Brain microvascular endothelial cell (primary cell): Measurements from ENCODE around the gene CRYBB2.

Experiments
- DNase-seq: peaks from one replicate; pipeline ENCODE4 v3.0.0-alpha.2; 2020
- H3K27ac ChIP-seq: fragments of 250-450 bp; sonication (Bioruptor Pico); 2 replicates; pipeline ENCODE4 v1.5.1; 2020; ENCODE audit warnings: mild to moderate bottlenecking, moderate library complexity
- H3K27me3 ChIP-seq: fragments of 250-450 bp; sonication (Bioruptor Pico); replicated peaks from 2 replicates; pipeline ENCODE4 v1.5.1; 2020; ENCODE audit warnings: mild to moderate bottlenecking
- H3K36me3 ChIP-seq: fragments of 250-450 bp; sonication (Bioruptor Pico); replicated peaks from 2 replicates; pipeline ENCODE4 v1.5.1; 2020; ENCODE audit warnings: mild to moderate bottlenecking
- H3K4me3 ChIP-seq: 2 replicates; pipeline ENCODE4 v1.5.1; 2011; ENCODE audit warnings: low read depth, mild to moderate bottlenecking, control low read depth, low read length, moderate library complexity
- in situ Hi-C: cut with HindIII; loops from 2 replicates; pipeline ENCODE4 v1.10.0; 2017; ENCODE audit warnings: low sequenced_read_pairs, low pct_ligation_motif_present
- TF ChIP-seq, protein P1 (sequence below): IDR thresholded peaks from 2 replicates; pipeline ENCODE4 v1.5.1; 2011; ENCODE audit warnings: low read depth, mild to moderate bottlenecking, moderate library complexity, low read length, control low read depth, inconsistent platforms; ENCODE audit errors: missing control alignments

Gene CRYBB2, protein sequence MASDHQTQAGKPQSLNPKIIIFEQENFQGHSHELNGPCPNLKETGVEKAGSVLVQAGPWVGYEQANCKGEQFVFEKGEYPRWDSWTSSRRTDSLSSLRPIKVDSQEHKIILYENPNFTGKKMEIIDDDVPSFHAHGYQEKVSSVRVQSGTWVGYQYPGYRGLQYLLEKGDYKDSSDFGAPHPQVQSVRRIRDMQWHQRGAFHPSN

DNA sequence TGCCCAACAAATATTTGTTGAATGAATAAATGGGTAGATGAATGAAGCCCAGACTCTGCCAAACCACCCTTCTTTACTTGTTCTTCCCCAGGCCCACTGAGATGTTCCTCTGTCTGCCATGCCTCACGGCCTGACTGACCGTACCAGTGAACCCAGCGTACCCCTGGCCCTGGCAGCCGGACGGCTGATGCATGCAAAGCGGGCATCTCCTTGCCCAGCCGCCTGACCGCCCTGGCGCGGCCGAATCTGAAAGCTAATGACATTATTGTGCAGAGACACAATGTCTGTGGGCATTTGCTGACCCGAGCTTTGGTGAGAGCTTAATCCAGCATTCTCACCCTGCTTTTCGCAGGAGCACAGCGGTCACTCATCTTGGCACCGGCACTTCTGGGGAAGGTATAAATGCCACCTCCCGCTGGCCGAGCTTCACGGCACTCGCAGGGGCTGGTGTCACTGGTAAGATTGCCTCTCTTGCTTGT lies at the start of gene CRYBB2:
Gene CRYBB2 (plus strand): TSS at position 429 of the 479 bp plus-strand sequence. CDS start 1,791 bp downstream, outside the sequence.
- H3K36me3 ChIP-seq: no peaks in the 10 kb centered on the region
- H3K4me3 ChIP-seq: no peak within 1 kb of the TSS
- in situ Hi-C loops: no loop called here
- DNase-seq: no peak
- H3K27me3 ChIP-seq: no peaks in the 10 kb centered on the region
- TF ChIP-seq, protein P1, sequence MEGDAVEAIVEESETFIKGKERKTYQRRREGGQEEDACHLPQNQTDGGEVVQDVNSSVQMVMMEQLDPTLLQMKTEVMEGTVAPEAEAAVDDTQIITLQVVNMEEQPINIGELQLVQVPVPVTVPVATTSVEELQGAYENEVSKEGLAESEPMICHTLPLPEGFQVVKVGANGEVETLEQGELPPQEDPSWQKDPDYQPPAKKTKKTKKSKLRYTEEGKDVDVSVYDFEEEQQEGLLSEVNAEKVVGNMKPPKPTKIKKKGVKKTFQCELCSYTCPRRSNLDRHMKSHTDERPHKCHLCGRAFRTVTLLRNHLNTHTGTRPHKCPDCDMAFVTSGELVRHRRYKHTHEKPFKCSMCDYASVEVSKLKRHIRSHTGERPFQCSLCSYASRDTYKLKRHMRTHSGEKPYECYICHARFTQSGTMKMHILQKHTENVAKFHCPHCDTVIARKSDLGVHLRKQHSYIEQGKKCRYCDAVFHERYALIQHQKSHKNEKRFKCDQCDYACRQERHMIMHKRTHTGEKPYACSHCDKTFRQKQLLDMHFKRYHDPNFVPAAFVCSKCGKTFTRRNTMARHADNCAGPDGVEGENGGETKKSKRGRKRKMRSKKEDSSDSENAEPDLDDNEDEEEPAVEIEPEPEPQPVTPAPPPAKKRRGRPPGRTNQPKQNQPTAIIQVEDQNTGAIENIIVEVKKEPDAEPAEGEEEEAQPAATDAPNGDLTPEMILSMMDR: no peak
- no peak within 1 kb of the TSS for H3K27ac ChIP-seq

DNA sequence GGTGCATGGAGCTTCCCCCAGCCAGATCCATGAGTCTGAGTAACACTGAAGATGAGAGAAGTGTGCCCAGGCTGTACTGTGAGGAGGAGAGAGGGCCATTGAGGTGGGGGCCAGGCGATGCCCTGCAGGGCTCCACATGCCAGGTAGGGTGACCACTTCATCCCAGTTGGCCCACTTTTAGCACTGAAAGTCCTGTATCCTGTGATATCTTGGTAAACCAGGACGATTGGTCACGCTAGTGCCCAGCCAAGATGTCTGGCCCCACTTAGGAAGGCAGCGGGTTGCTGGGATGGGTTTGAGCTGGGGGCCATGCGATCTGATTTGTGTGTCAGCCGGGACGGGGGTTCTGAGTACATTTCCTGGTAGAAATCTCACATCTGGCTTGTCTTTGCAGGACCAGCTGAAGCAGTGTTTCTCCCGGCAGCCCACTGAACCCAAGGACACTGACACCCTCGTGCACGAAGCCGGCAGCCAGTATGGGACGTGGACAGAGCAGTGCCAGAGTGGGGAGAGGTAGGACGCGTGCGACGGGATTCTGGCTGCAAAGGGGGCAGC lies 48.9 kb upstream of the CRYBB2 start:
- no peak overlapping the region for H3K27ac ChIP-seq
- no peak overlapping the region for H3K4me3 ChIP-seq
- H3K27me3 ChIP-seq: no peaks in the 10 kb centered on the region
- TF ChIP-seq, protein P1: no peak
- H3K36me3 ChIP-seq: no peaks in the 10 kb centered on the region
- in situ Hi-C loops: no loop called here
- DNase-seq: no peak

DNA sequence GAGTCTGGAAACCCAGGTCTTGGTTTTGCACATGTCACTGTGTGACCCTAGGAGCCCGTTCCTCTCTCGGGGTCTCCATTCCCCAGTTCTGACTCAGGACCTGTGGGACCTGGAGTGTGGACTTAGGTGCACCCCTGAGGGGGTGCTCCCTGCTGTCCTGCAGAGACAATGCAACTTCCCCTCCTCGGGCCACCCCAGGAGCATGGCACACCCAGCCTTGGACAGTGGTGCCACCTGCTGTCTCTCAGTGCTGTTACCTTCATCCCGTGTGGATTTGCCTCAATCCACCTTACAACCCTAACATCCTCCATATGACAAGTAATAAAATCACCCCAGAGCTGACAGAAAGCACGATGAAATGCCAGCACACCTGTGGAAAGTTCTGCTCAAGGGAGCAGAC lies 47.3 kb upstream of the CRYBB2 start:
- Histone ChIP-seq H3K27me3 (no peaks in the 10 kb centered on the region), H3K36me3 (no peaks in the 10 kb centered on the region), H3K27ac (no peak overlapping the region), H3K4me3 (no peak overlapping the region)
- in situ Hi-C loops: no loop called here
- TF ChIP-seq, protein P1: peak; percentile 18
- DNase-seq: no peak

DNA sequence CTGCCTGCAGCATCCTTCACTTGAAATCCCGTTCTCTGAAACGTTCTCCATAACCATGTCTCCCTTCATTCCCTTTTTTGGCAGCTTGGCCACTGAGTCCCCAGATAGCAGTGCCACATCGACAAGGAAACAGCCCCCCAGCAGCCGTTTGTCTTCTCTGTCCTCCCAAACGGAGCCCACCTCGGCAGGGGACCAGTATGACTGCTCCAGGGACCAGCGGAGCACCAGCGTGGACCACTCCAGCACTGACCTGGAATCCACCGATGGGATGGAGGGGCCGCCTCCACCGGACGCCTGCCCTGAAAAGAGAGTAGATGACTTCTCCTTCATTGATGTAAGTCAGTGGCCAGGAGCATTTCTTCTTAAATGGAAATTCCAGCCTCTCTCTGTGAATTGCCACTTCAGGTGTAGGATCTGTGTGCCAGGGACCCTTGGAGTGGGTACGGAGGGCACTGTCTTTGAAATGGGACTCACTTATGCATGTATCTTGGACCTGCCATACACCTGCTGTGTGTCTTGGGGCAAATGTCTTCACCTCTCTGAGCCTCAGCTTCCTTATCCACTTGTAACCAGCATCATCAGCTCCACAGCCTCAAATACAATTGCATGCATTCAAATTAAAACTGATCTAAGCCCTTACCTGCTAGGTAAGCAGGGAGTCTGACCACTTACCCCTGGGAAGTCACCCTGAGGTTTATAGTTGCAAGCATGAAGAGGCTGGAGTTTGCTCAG lies 45.1 kb upstream of the CRYBB2 start:
- H3K27ac ChIP-seq: no peak overlapping the region
- no peaks in the 10 kb centered on the region for H3K36me3 ChIP-seq
- TF ChIP-seq, protein P1: no peak
- no peak overlapping the region for H3K4me3 ChIP-seq
- DNase-seq: no peak
- H3K27me3 ChIP-seq: no peaks in the 10 kb centered on the region
- in situ Hi-C loops: no loop called here

DNA sequence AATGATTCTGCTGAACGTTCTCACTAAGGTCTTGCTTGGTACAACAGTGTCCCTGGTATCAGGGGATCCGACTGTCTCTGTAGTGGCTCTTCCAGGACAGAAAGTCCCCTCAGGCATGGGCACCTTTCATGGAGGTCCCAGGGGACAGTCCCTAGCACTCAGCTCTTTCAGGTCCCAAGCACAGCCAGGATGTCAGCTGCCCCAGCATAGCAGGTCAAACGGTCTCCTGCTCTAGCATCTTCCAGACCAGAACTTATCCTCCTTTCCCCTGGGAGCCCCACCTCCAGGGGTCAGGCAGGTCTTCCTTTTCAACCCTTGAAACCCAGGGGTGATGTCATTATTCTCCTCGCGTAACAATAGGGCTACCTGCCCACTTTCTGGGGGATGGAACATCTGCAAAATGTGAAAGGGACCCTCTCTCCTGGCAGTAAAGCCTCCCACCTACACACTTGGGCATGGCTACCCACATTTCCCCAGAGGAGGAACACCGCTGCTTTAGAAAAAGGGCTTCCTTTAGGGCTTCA lies 44.5 kb upstream of the CRYBB2 start:
- H3K36me3 ChIP-seq: no peaks in the 10 kb centered on the region
- H3K4me3 ChIP-seq: no peak overlapping the region
- in situ Hi-C loops: no loop called here
- no peaks in the 10 kb centered on the region for H3K27me3 ChIP-seq
- DNase-seq: no peak
- no peak overlapping the region for H3K27ac ChIP-seq
- TF ChIP-seq, protein P1: no peak
